H1 (cell line): ENCODE results near the gene TERF2IP.
A peak's percentile ranks its signal among the peaks of the same experiment; 100 is the strongest.

Experiments
- ATF3 ChIP-seq: IDR thresholded peaks from 2 replicates; pipeline ENCODE4 v1.6.1; 2011; ENCODE audit warnings: low read depth, mild to moderate bottlenecking, low read length; ENCODE audit not compliant: insufficient read depth
- CHD2 ChIP-seq: IDR thresholded peaks from 2 replicates; pipeline ENCODE4 v1.6.1; 2012; ENCODE audit warnings: low read length, improper control_type of control experiment
- CTCF ChIP-seq, 3 experiments: IDR thresholded peaks; 1 replicate in 2 of 3; 2 replicates in 1 of 3; pipeline versions ENCODE4 v1.5.1 to v1.6.1; 2011; ENCODE audit warnings: low read length in 3 of 3, mild to moderate bottlenecking in 3 of 3, inconsistent platforms in 2 of 3, low read depth in 1 of 3, moderate library complexity in 1 of 3; ENCODE audit not compliant: insufficient read depth in 1 of 3; ENCODE audit errors: control extremely low read depth in 1 of 3
- EZH2 ChIP-seq: fragments of 200-600 bp; sonication (generic); IDR thresholded peaks from 2 replicates; pipeline ENCODE4 v1.7.1; 2012; ENCODE audit warnings: low read depth, mild to moderate bottlenecking, moderate library complexity, low read length, inconsistent platforms; ENCODE audit not compliant: severe bottlenecking
- MAFK ChIP-seq: IDR thresholded peaks from 2 replicates; pipeline ENCODE4 v1.6.1; 2012; ENCODE audit warnings: low read depth, mild to moderate bottlenecking, improper control_type of control experiment, low read length
- NRF1 ChIP-seq: IDR thresholded peaks from 2 replicates; pipeline ENCODE4 v1.6.1; 2011; ENCODE audit warnings: mild to moderate bottlenecking, low read depth, low read length, improper control_type of control experiment
- POLR2A ChIP-seq, 2 experiments: IDR thresholded peaks; 1 replicate in 1 of 2; 2 replicates in 1 of 2; pipeline ENCODE4 v1.6.1; 2011; ENCODE audit warnings: low read depth in 2 of 2, low read length in 2 of 2, mild to moderate bottlenecking in 2 of 2; ENCODE audit errors: control extremely low read depth in 1 of 2
- SIN3A ChIP-seq, 2 experiments: IDR thresholded peaks in 1 of 2; conservative IDR thresholded peaks in 1 of 2; 2 replicates each; pipeline ENCODE4 v1.6.1; 2011 to 2012; ENCODE audit warnings: low read length in 2 of 2, improper control_type of control experiment in 1 of 2, low read depth in 1 of 2, mild to moderate bottlenecking in 1 of 2
- SRF ChIP-seq: IDR thresholded peaks from 2 replicates; pipeline ENCODE4 v1.6.1; 2011; ENCODE audit warnings: mild to moderate bottlenecking, low read depth, low read length, moderate library complexity
- SUZ12 ChIP-seq: fragments of 200-600 bp; sonication (generic); IDR thresholded peaks from 2 replicates; pipeline ENCODE4 v1.6.1; 2012; ENCODE audit warnings: mild to moderate bottlenecking, inconsistent platforms, low read length, moderate library complexity, mixed read lengths
- TCF12 ChIP-seq: IDR thresholded peaks from 2 replicates; pipeline ENCODE4 v1.6.1; 2011; ENCODE audit warnings: low read depth, mild to moderate bottlenecking, low read length

GRCh38 chr16:75648265-75649076, 898 bp downstream of the TERF2IP start:
- TF ChIP-seq CTCF (IDR thresholded peaks at IDR 0.05; ENCODE audit: control extremely low read depth in 1 of 3, insufficient read depth in 1 of 3, low read depth in 1 of 3, low read length in 3 of 3) (no peak), EZH2 (no peak), TCF12 (no peak), SIN3A (conservative IDR thresholded peaks at IDR 0.05 in 1 of 2, IDR thresholded peaks at IDR 0.05 in 1 of 2; ENCODE audit: low read depth in 1 of 2, low read length in 2 of 2) (no peak), CHD2 (no peak), POLR2A (IDR thresholded peaks at IDR 0.05; ENCODE audit: control extremely low read depth in 1 of 2, low read depth in 2 of 2, low read length in 2 of 2) (peak; percentile 39 to 71), MAFK (no peak), NRF1 (no peak), SUZ12 (no peak), SRF (no peak), ATF3 (no peak)
